PC-9 (cell line): ENCODE data around the gene CNBD2.
"Not testable (repeated sequence)": the region's sequence is repeated elsewhere in the genome, so short reads cannot be mapped to it uniquely, and the experiment has no call there.

ENCODE experiments used
- EZH2 ChIP-seq: fragments of 200-600 bp; sonication (generic); IDR thresholded peaks from 2 replicates; pipeline ENCODE4 v1.8.0; 2017; ENCODE audit warnings: antibody characterized with exemption, low read depth
- TF ChIP-seq, protein P1 (sequence below): fragments of 200-600 bp; sonication (generic); conservative IDR thresholded peaks from 2 replicates; pipeline ENCODE4 v1.6.1; 2017; ENCODE audit warnings: mixed run types, antibody characterized with exemption, mild to moderate bottlenecking, moderate library complexity

DNA sequence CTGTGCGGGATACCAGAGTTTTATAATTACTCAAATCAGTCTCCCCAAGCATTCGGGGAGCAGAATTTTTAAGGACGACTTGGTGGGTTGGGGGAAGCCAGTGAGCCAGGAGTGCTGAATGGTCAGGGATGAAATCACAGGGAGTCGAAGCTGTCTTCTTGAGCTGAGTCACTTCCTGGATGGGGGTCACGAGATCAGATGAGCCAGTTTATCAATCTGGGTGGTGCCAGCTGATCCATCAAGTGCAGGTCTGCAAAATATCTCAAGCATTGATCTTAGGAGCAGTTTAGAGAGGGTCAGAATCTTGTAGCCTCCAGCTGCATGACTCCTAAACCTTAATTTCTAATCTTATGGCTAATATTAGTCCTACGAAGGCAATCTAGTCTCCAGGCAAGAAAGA lies 111.6 kb downstream of the CNBD2 start:
- TF ChIP-seq, protein P1, sequence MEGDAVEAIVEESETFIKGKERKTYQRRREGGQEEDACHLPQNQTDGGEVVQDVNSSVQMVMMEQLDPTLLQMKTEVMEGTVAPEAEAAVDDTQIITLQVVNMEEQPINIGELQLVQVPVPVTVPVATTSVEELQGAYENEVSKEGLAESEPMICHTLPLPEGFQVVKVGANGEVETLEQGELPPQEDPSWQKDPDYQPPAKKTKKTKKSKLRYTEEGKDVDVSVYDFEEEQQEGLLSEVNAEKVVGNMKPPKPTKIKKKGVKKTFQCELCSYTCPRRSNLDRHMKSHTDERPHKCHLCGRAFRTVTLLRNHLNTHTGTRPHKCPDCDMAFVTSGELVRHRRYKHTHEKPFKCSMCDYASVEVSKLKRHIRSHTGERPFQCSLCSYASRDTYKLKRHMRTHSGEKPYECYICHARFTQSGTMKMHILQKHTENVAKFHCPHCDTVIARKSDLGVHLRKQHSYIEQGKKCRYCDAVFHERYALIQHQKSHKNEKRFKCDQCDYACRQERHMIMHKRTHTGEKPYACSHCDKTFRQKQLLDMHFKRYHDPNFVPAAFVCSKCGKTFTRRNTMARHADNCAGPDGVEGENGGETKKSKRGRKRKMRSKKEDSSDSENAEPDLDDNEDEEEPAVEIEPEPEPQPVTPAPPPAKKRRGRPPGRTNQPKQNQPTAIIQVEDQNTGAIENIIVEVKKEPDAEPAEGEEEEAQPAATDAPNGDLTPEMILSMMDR = not testable (repeated sequence)
- not testable (repeated sequence) for TF ChIP-seq EZH2
